Measurements from ENCODE around the gene PDCD1. TPM values are rescaled to one million over a fixed set of nuclear protein-coding genes. Genes with fewer than 3 reads are reported as not detected.
"Not testable (repeated sequence)": the region's sequence is repeated elsewhere in the genome, so short reads cannot be mapped to it uniquely, and the experiment has no call there.

Gene PDCD1
- total RNA-seq, 4 donors from 2014 or later: 0.37 to 4.8 (median 0.68) TPM

- TF ChIP-seq CTCF (IDR thresholded peaks at IDR 0.05): no peak
- ATAC-seq (ENCODE audit: low FRiP score) (no peak), DNase-seq (ENCODE audit: low spot score) (no peak)
Observed at GRCh38 chr2:241808721-241809382, 49.8 kb downstream of the PDCD1 start, which contains the start of gene NEU4. Gene NEU4, plus strand, starts transcription at chr2:241809193. Its CDS starts 5,292 bp downstream, at chr2:241814485.

DNA sequence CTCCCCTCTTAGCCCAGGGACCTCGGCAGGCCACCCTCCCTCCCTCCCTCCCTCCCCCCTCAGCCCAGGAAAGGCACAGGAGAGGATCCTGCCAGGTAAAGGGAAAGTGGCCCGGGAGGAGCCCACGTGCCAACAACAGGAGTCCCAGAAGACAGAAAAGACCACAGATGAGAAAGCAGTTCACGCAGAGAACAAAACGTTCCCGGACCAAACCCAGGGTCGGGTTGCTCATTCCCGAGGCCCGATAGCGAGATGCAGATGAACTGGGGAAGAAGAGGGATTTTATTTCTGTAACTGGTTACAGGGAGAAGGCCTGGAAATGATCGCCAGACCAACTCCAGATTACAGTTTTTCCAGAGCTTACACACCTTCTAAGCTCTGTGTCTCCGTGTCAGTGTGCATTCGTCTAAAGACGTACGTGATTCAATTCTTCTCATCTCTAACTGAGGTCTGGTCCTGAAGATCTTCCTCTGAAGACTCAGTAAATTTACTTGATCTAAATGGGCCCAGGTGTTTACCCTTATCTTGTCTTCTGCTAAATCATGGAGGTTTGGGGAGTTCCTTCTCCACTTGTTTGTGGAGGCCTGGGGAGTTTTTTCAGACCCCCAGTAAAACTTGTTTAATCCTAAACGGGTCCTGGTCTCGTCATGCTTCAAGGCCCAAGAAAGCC, 50.5 kb downstream of the PDCD1 start:
- no peak for TF ChIP-seq CTCF (IDR thresholded peaks at IDR 0.05)
- ATAC-seq (ENCODE audit: low FRiP score) (no peak), DNase-seq (ENCODE audit: low spot score) (no peak)

DNA sequence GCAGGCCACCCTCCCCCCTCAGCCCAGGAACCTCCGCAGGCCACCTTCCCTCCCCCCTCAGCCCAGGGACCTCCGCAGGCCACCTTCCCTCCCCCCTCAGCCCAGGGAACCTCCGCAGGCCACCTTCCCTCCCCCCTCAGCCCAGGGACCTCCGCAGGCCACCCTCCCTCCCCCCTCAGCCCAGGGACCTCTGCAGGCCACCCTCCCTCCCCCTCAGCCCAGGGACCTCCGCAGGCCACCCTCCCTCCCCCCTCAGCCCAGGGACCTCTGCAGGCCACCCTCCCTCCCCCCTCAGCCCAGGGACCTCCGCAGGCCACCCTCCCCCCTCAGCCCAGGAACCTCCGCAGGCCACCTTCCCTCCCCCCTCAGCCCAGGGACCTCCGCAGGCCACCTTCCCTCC, 52.5 kb downstream of the PDCD1 start:
- ATAC-seq (ENCODE audit: low FRiP score); DNase-seq (ENCODE audit: low spot score): not testable (repeated sequence)

DNA sequence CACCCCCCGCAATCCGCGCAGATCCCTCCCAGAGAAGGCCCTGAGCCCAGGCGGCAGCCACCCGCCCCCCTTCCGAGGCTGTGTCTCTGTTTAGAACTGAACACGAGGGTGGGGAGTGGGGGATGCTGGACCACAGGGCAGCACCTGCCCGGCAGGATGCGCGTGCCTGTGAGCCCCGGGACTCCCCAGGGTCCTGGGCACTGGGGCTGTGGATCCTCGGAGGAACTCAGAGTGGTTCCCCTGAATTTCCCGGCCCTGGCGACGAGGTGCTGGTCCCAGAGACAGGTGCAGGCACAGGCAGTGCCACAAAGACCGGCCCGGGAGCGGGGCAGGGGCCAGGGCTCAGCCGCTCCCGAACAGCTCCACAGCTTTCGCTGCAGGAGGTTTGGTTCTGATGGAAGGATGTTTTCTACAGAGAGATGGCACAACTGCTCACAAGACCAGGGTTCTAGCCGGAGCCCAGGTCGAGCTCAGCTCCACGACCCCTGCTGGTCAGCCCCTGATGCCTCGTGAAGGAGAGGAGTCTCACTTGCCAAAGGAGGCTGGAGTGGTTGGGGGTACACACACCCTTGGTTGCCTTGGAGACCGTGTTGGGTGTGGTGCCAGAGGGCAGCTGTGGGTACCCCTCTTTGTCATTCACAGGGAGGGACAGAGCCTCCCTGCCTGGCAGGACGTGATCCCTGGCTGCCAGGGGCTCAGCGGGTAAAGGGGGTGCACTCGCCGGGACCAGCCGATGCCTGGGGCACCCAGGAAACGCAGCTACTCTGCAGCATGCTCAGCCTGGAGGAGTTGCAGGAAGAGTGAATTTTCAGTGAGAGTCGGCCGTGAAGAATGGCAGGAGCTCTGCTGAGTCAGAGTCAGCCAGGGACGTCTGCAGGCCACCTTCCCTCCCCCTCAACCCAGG, 54.1 kb downstream of the PDCD1 start:
- TF ChIP-seq CTCF (IDR thresholded peaks at IDR 0.05): no peak
- no peak for DNase-seq (ENCODE audit: low spot score)
- ATAC-seq (ENCODE audit: low FRiP score): no peak

- TF ChIP-seq CTCF (IDR thresholded peaks at IDR 0.05): no peak
- ATAC-seq (ENCODE audit: low FRiP score): no peak
- DNase-seq (ENCODE audit: low spot score): no peak
Observed at GRCh38 chr2:241803387-241804325, 55.0 kb downstream of the PDCD1 start.

GRCh38 chr2:241802421-241803318, 56.0 kb downstream of the PDCD1 start:
- no peak for DNase-seq (ENCODE audit: low spot score)
- no peak for TF ChIP-seq CTCF (IDR thresholded peaks at IDR 0.05)

More at GRCh38 chr2:241802421-241803318, 56.0 kb downstream of the PDCD1 start:
- no peak for ATAC-seq (ENCODE audit: low FRiP score)

All from omental fat pad (tissue), 4 donors.